ENCODE data around the gene C1QTNF8.

The C1QTNF8 gene

GRCh38 chr16:1096169-1097082 is at the start of gene C1QTNF8:
Gene C1QTNF8 (minus strand): TSS chr16:1096244. CDS start chr16:1094922, 1,322 bp downstream.
- DNase-seq = no peak

DNA sequence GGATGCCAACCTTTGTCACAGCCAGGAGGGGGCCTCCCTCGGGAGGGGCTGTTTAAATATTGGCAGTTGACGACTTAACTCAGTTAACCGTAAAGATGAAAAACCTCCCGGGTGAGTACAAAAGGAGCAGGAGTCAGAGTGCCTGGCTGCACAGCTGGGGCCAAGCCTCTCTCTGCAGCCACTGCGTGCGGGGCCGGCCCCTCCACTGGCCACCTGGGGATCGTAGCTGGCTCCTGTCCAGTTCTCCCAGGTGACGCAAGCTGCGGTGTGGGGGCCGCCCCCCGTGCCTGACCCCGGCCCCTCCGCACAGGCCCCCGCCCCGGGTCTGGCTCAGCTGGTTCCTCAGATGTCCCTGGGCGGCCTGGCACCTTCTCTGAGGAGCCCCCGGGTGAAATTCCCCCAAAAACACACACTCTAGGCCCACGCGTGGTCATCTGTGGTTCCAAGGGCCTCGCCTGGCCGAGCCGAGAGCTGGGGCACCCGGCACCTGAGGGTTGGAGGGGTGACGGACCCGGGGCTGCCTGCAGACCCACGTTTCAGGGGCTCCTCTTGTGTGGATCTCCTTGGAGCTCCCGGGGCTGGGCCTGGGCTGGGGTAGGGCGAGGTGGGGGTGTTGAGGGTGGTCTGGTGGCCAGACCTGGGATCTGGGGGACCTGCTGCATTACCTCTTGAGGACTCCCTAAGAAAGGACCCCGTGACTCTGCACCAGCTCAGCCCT is 49.5 kb upstream of the C1QTNF8 start:
- no peak for DNase-seq

DNA sequence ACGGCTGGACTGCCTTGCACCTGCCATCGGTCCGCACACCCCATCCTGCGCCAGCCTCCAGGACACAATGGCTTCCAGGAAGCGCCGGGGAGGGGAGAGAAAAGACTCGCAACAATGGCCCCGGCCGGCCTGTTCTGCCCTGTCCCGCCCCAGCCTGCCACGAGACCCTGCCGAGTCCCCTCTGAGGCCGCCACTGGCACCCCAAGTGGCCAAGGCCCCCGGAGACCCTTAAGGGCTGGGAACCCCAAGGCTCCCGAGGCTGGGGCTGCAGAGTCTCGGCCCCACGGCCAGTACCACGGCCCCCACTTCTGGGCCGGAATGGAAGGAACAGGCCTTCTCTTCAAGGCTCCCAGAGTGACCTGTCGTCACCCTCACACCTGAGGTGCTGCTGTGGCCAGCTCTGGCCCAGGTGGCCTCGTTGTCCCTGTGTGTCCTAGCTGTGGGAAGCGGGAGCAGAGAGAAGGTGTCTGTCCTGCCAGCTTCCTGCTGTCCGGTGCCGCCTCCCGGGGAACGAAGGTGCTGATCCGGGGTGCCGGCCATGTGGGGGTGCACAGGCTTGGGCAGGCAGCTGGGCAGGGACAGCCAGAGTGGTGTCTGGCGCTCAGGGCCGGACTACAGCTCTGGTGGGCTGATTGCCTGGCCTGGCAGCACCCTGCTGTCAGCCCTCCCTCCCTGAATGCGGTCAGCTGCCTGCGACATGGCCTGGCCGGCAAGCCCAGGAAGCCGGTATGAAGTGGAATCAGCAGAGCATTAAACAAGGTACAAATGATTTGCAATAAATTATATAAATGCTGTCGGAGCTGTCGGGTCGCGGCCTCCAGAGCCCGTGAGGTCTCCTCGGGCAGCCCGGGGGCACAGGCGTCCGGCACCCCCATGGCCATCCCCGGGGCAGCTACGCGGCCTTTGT is 48.7 kb upstream of the C1QTNF8 start:
- DNase-seq = no peak

DNA sequence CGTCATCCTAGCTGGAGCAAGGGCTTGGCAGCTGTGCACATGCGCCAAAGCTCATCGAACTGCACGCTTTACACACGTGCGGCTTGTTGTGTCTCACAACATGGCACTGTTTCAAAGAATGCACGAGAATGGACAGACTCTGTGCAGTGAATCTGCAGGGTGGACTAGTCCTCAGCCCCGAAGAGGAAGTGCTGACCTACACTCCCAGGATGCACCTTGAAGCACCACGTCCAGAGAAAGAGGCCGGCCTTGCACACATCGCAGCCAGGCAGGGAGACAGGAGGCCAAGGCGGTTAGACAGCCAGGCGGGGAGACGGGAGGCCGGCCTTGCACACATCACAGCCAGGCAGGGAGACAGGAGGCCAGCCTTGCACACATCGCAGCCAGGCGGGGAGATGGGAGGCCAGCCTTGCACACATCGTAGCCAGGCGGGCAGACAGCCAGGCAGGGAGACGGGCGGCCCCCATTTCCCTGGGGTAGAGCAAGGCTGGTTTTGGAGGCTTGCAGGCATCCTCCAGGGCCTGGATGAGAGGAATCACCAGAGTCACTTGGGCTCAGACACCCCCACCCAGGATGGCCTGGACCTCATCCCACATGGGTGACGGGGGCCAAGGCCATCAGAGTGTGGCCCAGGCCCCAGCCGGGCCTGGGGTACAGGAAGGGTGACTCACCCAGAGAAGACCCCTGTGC is 47.9 kb upstream of the C1QTNF8 start:
- DNase-seq = no peak

DNA sequence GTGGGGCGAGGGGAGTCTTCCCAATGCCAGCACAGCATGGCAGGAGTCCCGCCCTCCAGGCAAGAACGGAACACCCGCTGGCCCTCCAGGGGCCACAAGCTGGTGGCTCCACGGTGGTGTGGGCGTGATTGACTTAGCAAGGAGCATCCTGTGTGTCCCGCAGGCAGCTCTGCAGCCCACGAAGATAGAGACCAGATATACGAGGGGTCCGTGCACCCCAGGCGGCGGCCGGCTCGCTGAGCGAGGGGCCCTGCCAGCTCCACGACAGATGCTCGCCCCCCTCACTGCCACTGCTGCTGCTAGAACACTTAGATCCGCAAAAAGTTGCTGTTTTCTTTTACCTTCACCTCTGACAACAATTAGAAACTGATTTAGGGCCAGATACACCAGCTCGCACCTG is 46.9 kb upstream of the C1QTNF8 start:
- no peak for DNase-seq

- DNase-seq = no peak
Measured at GRCh38 chr16:1141716-1142115, 45.7 kb upstream of the C1QTNF8 start.

- no peak for DNase-seq
Measured at GRCh38 chr16:1141191-1141590, 45.1 kb upstream of the C1QTNF8 start.

GRCh38 chr16:1140582-1141162 is 44.6 kb upstream of the C1QTNF8 start:
- no peak for DNase-seq

DNA sequence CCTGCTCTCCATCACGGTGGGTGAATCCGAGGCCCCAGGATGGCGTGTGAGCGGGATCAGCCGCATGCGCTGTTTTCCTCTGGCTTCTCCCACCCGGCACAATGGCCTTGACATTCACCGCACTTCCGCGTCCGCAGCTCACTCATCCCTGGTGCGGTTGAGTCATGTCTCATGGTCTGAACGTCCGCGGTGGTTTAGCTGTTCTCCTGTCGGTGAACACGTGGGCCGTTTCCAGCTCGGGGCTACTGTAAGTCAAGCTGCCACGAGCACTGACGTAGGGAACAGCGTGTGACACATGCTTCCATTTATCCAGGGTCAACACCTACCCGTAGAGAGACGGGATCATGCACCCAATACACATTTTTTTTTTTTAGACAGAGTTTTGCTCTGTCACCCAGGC is 41.6 kb upstream of the C1QTNF8 start:
- DNase-seq = no peak

DNA sequence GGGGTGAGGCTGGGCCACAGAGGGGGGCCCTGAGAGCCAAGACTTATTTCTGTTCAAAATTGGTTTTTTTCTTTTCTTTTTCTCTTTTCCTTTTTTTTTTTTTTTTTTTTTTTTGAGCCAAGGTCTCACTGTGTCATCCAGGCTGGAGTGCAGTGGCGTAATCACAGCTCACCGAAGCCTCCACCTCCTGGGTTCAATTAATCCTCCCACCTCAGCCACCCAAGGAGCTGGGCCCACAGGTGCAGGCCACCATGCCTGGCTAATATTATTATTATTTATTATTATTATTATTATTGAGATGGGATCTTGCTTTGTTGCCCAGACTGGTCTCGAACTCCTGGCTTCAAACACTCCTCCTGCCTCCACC is 39.4 kb upstream of the C1QTNF8 start:
- DNase-seq = no peak

GRCh38 chr16:1134776-1135458 is 38.9 kb upstream of the C1QTNF8 start:
- DNase-seq = no peak

- DNase-seq = no peak
Measured at GRCh38 chr16:1133810-1134520, 37.9 kb upstream of the C1QTNF8 start.

- no peak for DNase-seq
Measured at GRCh38 chr16:1133271-1133670, 37.2 kb upstream of the C1QTNF8 start.

DNA sequence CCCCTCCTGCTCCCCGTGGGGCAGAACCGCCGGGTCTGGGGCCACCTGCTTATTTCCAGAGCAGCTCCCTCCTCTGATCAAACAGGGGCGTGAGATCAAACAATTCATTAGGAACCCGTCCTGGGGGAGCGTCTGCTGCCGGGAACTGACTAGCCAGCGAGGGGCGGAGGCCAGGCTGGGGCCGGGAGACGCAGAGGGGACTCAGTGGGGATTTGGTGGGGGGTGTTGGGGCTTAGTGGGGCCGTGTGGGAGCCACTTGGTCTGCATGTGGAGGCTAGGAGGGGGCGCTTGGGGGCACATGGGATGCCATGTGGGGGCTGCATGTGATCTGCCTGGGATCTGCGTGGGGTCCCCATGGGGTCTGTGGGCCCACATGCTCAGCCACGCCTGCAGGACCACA is 36.4 kb upstream of the C1QTNF8 start:
- no peak for DNase-seq

DNA sequence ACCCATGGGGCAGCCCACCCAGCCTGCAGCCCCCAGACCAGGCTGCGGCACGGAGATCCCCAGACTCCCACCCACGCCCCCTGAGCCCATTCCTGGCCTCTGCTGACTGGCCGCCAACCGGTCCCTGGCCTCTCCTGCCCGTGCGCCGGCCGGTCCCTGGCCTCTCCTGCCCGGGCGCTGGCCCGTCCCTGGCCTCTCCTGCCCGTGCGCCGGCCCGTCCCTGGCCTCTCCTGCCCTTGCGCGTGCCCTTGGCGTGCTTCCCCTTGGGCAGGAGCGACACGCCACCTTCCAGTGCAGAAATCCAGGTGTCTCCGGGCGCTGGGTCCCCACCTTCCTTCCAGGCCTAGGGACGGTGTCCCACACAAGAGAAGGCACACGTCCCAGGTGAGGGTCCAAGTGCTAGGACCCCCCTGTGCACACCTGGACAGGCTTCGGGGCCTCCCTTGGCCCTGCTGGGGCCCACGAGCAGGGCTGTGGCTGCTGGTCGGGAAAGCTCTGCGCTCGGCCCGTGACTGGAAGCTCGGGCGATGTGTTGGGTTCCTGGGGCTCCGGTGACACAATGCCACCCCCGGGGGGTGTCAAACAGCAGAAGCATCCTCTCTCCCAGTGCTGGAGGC is 35.4 kb upstream of the C1QTNF8 start:
- no peak for DNase-seq

GRCh38 chr16:1130382-1130781 is 34.3 kb upstream of the C1QTNF8 start:
- no peak for DNase-seq

DNA sequence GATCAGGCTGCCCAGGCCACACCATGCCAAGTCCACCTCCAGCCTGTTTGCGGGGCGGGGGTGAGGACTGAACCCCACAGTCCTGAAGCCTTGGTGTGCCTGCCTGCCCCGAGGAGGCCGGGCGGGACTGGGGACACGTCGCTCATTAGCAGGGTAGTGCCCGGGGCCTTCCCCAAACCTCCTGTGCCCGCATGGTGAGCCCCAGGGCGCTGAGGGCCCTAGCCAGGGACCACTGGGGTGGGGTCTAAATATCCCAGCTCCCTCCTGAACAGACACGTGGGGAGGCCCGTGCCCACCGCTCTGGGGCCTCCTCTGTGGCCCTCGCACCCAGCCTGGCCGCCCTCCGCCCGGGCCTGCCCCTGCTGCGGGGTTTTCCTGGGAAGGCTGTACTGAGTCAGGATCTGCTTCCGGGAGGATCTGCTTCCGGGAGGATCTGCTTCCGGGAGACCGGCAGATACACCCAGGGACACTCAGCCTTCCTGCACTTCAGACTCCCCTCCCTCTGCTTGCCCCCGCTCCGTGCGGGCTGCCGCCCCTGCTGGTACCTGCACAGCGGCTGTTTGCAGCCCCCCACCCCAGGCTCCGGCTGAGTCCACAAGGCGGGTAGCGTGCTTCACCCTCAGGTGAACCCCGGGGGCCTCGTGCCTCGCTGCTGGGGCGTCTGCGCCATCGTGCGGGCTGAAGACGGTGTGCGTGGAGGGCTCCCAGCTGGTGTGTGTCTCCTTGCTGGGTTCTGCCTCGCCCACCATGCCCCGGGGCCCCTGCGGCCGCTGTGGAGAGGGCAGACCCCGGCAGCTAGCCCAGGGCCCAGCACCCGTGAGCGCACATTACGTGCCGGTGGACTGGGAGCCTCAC is 33.3 kb upstream of the C1QTNF8 start:
- no peak for DNase-seq

GRCh38 chr16:1127971-1128715 is 32.1 kb upstream of the C1QTNF8 start:
- no peak for DNase-seq

DNA sequence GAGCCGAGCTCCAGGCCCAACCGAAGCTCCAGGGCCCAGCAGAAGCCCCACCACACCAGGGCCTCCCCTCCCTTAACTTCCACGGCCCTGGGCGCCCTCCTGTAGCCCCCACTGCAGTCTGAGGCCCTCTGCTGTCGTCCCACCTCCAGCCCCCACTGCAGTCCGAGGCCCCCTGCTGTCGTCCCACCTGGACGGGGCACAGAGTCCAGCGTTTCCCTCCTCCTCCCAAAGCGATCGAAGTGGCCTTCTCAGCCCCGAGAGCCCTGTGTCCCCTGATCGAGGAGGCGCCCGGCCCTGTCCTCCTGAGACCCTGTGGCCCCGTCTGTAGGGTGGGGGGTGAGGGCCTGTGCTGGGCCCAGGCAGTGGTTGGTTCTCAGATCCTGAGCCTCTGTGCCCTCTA is 31.1 kb upstream of the C1QTNF8 start:
- DNase-seq = no peak

All from stimulated activated CD4-positive, alpha-beta T cell treated with anti-CD3 and anti-CD28 coated beads, Interleukin-4, amount 100 ng/mL, for 4 hours (primary cell).